Measurements from ENCODE around the gene CLHC1. TPM values are rescaled to one million over a fixed set of nuclear protein-coding genes. Genes with fewer than 3 reads are reported as not detected.
"Not testable (repeated sequence)": the region's sequence is repeated elsewhere in the genome, so short reads cannot be mapped to it uniquely, and the experiment has no call there.

Gene CLHC1
- total RNA-seq, 1 experiment from 2014 or later, result 11.1 TPM

- H3K4me1 ChIP-seq (ENCODE audit: control insufficient read depth in 1 of 2, insufficient read depth in 2 of 2, low read length in 2 of 2); H3K79me2 ChIP-seq (ENCODE audit: insufficient read depth, low read length); BruUV-seq (replicated peaks); H3K9me2 ChIP-seq (ENCODE audit: insufficient read depth); H4K20me1 ChIP-seq (ENCODE audit: insufficient read depth); H3K9me3 ChIP-seq (ENCODE audit: control insufficient read depth in 1 of 2, insufficient read depth in 1 of 2, low read depth in 1 of 2, low read length in 2 of 2); H2AFZ ChIP-seq (ENCODE audit: low read depth, low read length, poor library complexity, severe bottlenecking); CTCF ChIA-PET; intact Hi-C loops (cut with micrococcal nuclease); POLR2A ChIA-PET; H3K27ac ChIP-seq (ENCODE audit: low read depth, low read length); H3K9ac ChIP-seq (ENCODE audit: low read length); ATAC-seq; H3K4me2 ChIP-seq (ENCODE audit: low read length); RAD21 ChIA-PET (ENCODE audit: low non-redundant PET in 1 of 2, low total read pairs in 2 of 2, uncharacterized antibody in 2 of 2, unreplicated experiment in 2 of 2); H3K27me3 ChIP-seq (ENCODE audit: insufficient read depth, low read length); H3K4me3 ChIP-seq (replicated peaks in 1 of 2; ENCODE audit: low read depth in 1 of 2, low read length in 2 of 2); DNase-seq (ENCODE audit: low read depth, low spot score): not testable (repeated sequence)
- peaks cover 27 to 30% of the 10 kb centered on the region in 2 experiments; a peak in 3 of 4 replicates for H3K36me3 ChIP-seq (ENCODE audit: control insufficient read depth in 1 of 2, insufficient read depth in 2 of 2, low read length in 2 of 2)
Measured at GRCh38 chr2:55241582-55241981, 9.5 kb upstream of the CLHC1 start.

- Histone ChIP-seq H3K27me3 (ENCODE audit: insufficient read depth, low read length) (no peaks in the 10 kb centered on the region), H3K4me3 (replicated peaks in 1 of 2; ENCODE audit: low read depth in 1 of 2, low read length in 2 of 2) (no peak overlapping the region), H3K4me1 (ENCODE audit: control insufficient read depth in 1 of 2, insufficient read depth in 2 of 2, low read length in 2 of 2) (no peaks in the 10 kb centered on the region), H3K9me2 (ENCODE audit: insufficient read depth) (no peaks in the 10 kb centered on the region), H3K9ac (ENCODE audit: low read length) (no peak overlapping the region), H3K4me2 (ENCODE audit: low read length) (no peak overlapping the region), H3K79me2 (ENCODE audit: insufficient read depth, low read length) (peaks cover 17% of the 10 kb centered on the region), H4K20me1 (ENCODE audit: insufficient read depth) (peaks cover 8% of the 10 kb centered on the region; the same call in 1 of the 2 replicates), H3K9me3 (ENCODE audit: control insufficient read depth in 1 of 2, insufficient read depth in 1 of 2, low read depth in 1 of 2, low read length in 2 of 2) (no peaks in the 10 kb centered on the region), H2AFZ (ENCODE audit: low read depth, low read length, poor library complexity, severe bottlenecking) (no peak overlapping the region), H3K36me3 (ENCODE audit: control insufficient read depth in 1 of 2, insufficient read depth in 2 of 2, low read length in 2 of 2) (peaks cover 36 to 38% of the 10 kb centered on the region in 2 experiments), H3K27ac (ENCODE audit: low read depth, low read length) (no peak overlapping the region)
- POLR2A ChIA-PET, result no interaction called here
- DNase-seq (ENCODE audit: low read depth, low spot score) (no peak), ATAC-seq (no peak)
- RAD21 ChIA-PET (ENCODE audit: low non-redundant PET in 1 of 2, low total read pairs in 2 of 2, uncharacterized antibody in 2 of 2, unreplicated experiment in 2 of 2), result no interaction called here
- BruUV-seq (replicated peaks), result no TSS peak
- intact Hi-C loops (cut with micrococcal nuclease), result no loop called here
- no peak for TF ChIP-seq MAX (IDR thresholded peaks at IDR 0.05)
- no peak for TF ChIP-seq ZFX (IDR thresholded peaks at IDR 0.05)
- TF ChIP-seq EGR1 (IDR thresholded peaks at IDR 0.05; ENCODE audit: low read depth), result no peak
- TF ChIP-seq ZNF274 (IDR thresholded peaks at IDR 0.05; ENCODE audit: low read depth, low read length), result no peak
- TF ChIP-seq CEBPB (IDR thresholded peaks at IDR 0.05; ENCODE audit: low read depth), result no peak
- TF ChIP-seq RAD21 (IDR thresholded peaks at IDR 0.05; ENCODE audit: low read depth), result no peak
- no peak for TF ChIP-seq CBX3 (IDR thresholded peaks at IDR 0.05; ENCODE audit: low read depth)
- TF ChIP-seq YY1 (IDR thresholded peaks at IDR 0.05; ENCODE audit: extremely low read depth, insufficient replicate concordance, low read depth, low read length), result no peak
- TF ChIP-seq FOSL1 (IDR thresholded peaks at IDR 0.05; ENCODE audit: low read depth), result no peak
- no peak for TF ChIP-seq ATF3 (IDR thresholded peaks at IDR 0.05)
- no peak for TF ChIP-seq ZBTB33 (IDR thresholded peaks at IDR 0.05; ENCODE audit: extremely low read depth, insufficient replicate concordance, low read length)
- TF ChIP-seq POLR2A (IDR thresholded peaks at IDR 0.05; ENCODE audit: borderline replicate concordance, extremely low read depth, insufficient read depth, insufficient read length), result no peak
- CTCF ChIA-PET, result no interaction called here
Measured at GRCh38 chr2:55239656-55240222, 7.6 kb upstream of the CLHC1 start.

Measured in HCT116 (cell line).